HCT116 (cell line): ENCODE data around the gene ARHGAP29. TPM values are rescaled to one million over a fixed set of nuclear protein-coding genes. Genes with fewer than 3 reads are reported as not detected.

Experiments used
- ATAC-seq: fragments of 200-7000 bp; cut with Tn5 transposase; 2 replicates; pipeline ENCODE4 v1.9.1; 2020; ENCODE audit warnings: mild to moderate bottlenecking, moderate library complexity
- BruUV-seq: library from RNA; stranded (reverse); fragments of 400-500 nt; replicated peaks from 2 replicates; lab custom pipeline; 2021; lab: Mats Ljungman, UMichigan
- CTCF ChIA-PET: fragments of 300-600 bp; sonication (Branson Sonifier 250); formaldehyde crosslinking; loops from one replicate; lab custom pipeline; 2021; ENCODE audit warnings: antibody characterized with exemption; lab: Charles Lee
- POLR2A ChIA-PET: fragments of 300-600, 350-600 bp; sonication (Branson Sonifier 250); formaldehyde crosslinking; loops from one replicate; lab custom pipeline; 2021; ENCODE audit warnings: antibody characterized with exemption; lab: Charles Lee
- RAD21 ChIA-PET, 2 experiments: fragments of 300-600 bp; sonication (Branson Sonifier 250); formaldehyde crosslinking; loops; one replicate each; lab custom pipeline; 2023; ENCODE audit warnings: low total read pairs in 2 of 2; ENCODE audit not compliant: uncharacterized antibody in 2 of 2, unreplicated experiment in 2 of 2, low non-redundant PET in 1 of 2; lab: Charles Lee
- DNase-seq: peaks from one replicate; pipeline ENCODE4 v3.0.0-alpha.2; 2010; ENCODE audit warnings: low read depth, low spot score
- H2AFZ ChIP-seq: fragments of 200-600 bp; shearing (Covaris generic), sonication (generic); 2 replicates; pipeline ENCODE4 v1.6.1; 2017; ENCODE audit warnings: low read depth, mixed run types, mixed read lengths, antibody characterized with exemption, low read length; ENCODE audit not compliant: poor library complexity, severe bottlenecking
- H3K27ac ChIP-seq: 2 replicates; pipeline ENCODE4 v1.5.1; 2012; ENCODE audit warnings: low read depth, low read length
- H3K27me3 ChIP-seq: fragments of 200-600 bp; sonication (generic); 2 replicates; pipeline ENCODE4 v1.6.1; 2016; ENCODE audit warnings: mixed run types, low read length, mixed read lengths; ENCODE audit not compliant: insufficient read depth
- H3K36me3 ChIP-seq, 2 experiments: fragments of 200-500 bp in 1 of 2; fragments of 200-600 bp in 1 of 2; sonication (Bioruptor generic) in 1 of 2; sonication (generic) in 1 of 2; 2 replicates each; pipeline versions ENCODE4 v1.5.1 to v1.6.1; 2014 to 2016; ENCODE audit warnings: low read length in 2 of 2, inconsistent platforms in 1 of 2, mixed read lengths in 1 of 2, mixed run types in 1 of 2; ENCODE audit not compliant: insufficient read depth in 2 of 2, control insufficient read depth in 1 of 2
- H3K4me1 ChIP-seq, 2 experiments: fragments of 200-600 bp in 1 of 2; sonication (generic) in 1 of 2; 2 replicates each; pipeline versions ENCODE4 v1.5.1 to v1.6.1; 2012 to 2017; ENCODE audit warnings: low read length in 2 of 2, inconsistent platforms in 1 of 2, mild to moderate bottlenecking in 1 of 2, mixed read lengths in 1 of 2, mixed run types in 1 of 2, moderate library complexity in 1 of 2; ENCODE audit not compliant: insufficient read depth in 2 of 2, control insufficient read depth in 1 of 2
- H3K4me2 ChIP-seq: fragments of 200-600 bp; sonication (generic); 2 replicates; pipeline ENCODE4 v1.6.1; 2017; ENCODE audit warnings: mixed run types, low read length, mixed read lengths
- H3K4me3 ChIP-seq, 2 experiments: fragments of 200-600 bp in 1 of 2; sonication (generic) in 1 of 2; replicated peaks in 1 of 2; 2 replicates each; pipeline ENCODE4 v1.5.1; 2011 to 2016; ENCODE audit warnings: low read length in 2 of 2, control low read depth in 1 of 2, low read depth in 1 of 2, mild to moderate bottlenecking in 1 of 2, mixed read lengths in 1 of 2, mixed run types in 1 of 2
- H3K79me2 ChIP-seq: fragments of 200-600 bp; sonication (generic); 2 replicates; pipeline ENCODE4 v1.6.1; 2017; ENCODE audit warnings: mild to moderate bottlenecking, mixed run types, low read length, moderate library complexity, mixed read lengths; ENCODE audit not compliant: insufficient read depth
- H3K9ac ChIP-seq: fragments of 200-600 bp; sonication (generic); 2 replicates; pipeline ENCODE4 v1.6.1; 2016; ENCODE audit warnings: low read length, mixed read lengths
- H3K9me2 ChIP-seq: fragments of 200-600 bp; sonication (generic), shearing (Covaris generic); 2 replicates; pipeline ENCODE4 v1.6.1; 2017; ENCODE audit warnings: mixed run types, mild to moderate bottlenecking, moderate library complexity; ENCODE audit not compliant: insufficient read depth
- H3K9me3 ChIP-seq, 2 experiments: fragments of 200-500 bp in 1 of 2; fragments of 200-600 bp in 1 of 2; sonication (Bioruptor generic) in 1 of 2; sonication (generic) in 1 of 2; 2 replicates each; pipeline ENCODE4 v1.6.1; 2014 to 2017; ENCODE audit warnings: low read length in 2 of 2, mixed read lengths in 2 of 2, inconsistent platforms in 1 of 2, low read depth in 1 of 2, mild to moderate bottlenecking in 1 of 2, mixed run types in 1 of 2, moderate library complexity in 1 of 2; ENCODE audit not compliant: control insufficient read depth in 1 of 2, insufficient read depth in 1 of 2
- H4K20me1 ChIP-seq: fragments of 200-600 bp; sonication (generic), shearing (Covaris generic); 2 replicates; pipeline ENCODE4 v1.6.1; 2017; ENCODE audit warnings: mixed run types, mild to moderate bottlenecking, moderate library complexity; ENCODE audit not compliant: insufficient read depth
- CBX3 ChIP-seq: IDR thresholded peaks from 2 replicates; pipeline ENCODE4 v1.6.1; 2012; ENCODE audit warnings: low read depth
- CEBPB ChIP-seq: IDR thresholded peaks from 2 replicates; pipeline ENCODE4 v1.6.1; 2012; ENCODE audit warnings: low read depth
- EGR1 ChIP-seq: IDR thresholded peaks from 2 replicates; pipeline ENCODE4 v1.6.1; 2012; ENCODE audit warnings: low read depth
- ELF1 ChIP-seq: IDR thresholded peaks from 2 replicates; pipeline ENCODE4 v1.6.1; 2012; ENCODE audit warnings: low read depth, borderline replicate concordance
- JUND ChIP-seq: IDR thresholded peaks from 2 replicates; pipeline ENCODE4 v1.6.1; 2012
- MAX ChIP-seq: IDR thresholded peaks from 2 replicates; pipeline ENCODE4 v1.6.1; 2012
- RAD21 ChIP-seq: IDR thresholded peaks from 2 replicates; pipeline ENCODE4 v1.6.1; 2012; ENCODE audit warnings: low read depth, mild to moderate bottlenecking
- SP1 ChIP-seq: IDR thresholded peaks from 2 replicates; pipeline ENCODE4 v1.6.1; 2012; ENCODE audit warnings: low read depth
- YY1 ChIP-seq: IDR thresholded peaks from 2 replicates; pipeline ENCODE4 v1.6.1; 2011; ENCODE audit warnings: low read length, low read depth, moderate library complexity, mild to moderate bottlenecking; ENCODE audit not compliant: insufficient replicate concordance; ENCODE audit errors: extremely low read depth
- ZFX ChIP-seq: fragments of 450-650 bp; IDR thresholded peaks from 2 replicates; pipeline ENCODE4 v1.6.1; 2017
- intact Hi-C: fragments of 100-400 bp; cut with micrococcal nuclease; formaldehyde crosslinking; loops from 2 replicates; pipeline ENCODE4 v1.10.0; 2022
- total RNA-seq: library from RNA; stranded (reverse); gene quantifications from one replicate; pipeline ENCODE4 v1.2.1, GENCODE V29; 2021; ENCODE audit not compliant: unreplicated experiment

ARHGAP29 gene
- total RNA-seq, 1 experiment from 2014 or later = 128 TPM

GRCh38 chr1:94253456-94254017 lies 16.2 kb upstream of the ARHGAP29 start:
- ChIA-PET CTCF (no interaction called here), RAD21 (no interaction called here), POLR2A (interaction anchor here (1.3 to 1.8 kb wide), 2 partner anchors 16 to 47 kb away, joined by 6 to 11 read pairs; partner anchors contain the start of gene ARHGAP29)
- Histone ChIP-seq H4K20me1 (no peaks in the 10 kb centered on the region), H3K4me2 (no peak overlapping the region), H3K27me3 (no peaks in the 10 kb centered on the region), H3K9me2 (no peaks in the 10 kb centered on the region; the same call in 1 of the 2 replicates), H3K9me3 (no peaks in the 10 kb centered on the region), H3K79me2 (no peaks in the 10 kb centered on the region), H3K4me3 (no peak overlapping the region), H3K9ac (no peak overlapping the region), H3K36me3 (no peaks in the 10 kb centered on the region), H3K27ac (no peak overlapping the region), H3K4me1 (peaks cover 30 to 73% of the 10 kb centered on the region in 2 experiments), H2AFZ (peak overlapping the region; percentile 33)
- intact Hi-C loops = no loop called here
- TF ChIP-seq ZFX = no peak
- no peak for TF ChIP-seq RAD21
- no peak for TF ChIP-seq ELF1
- TF ChIP-seq JUND = no peak
- TF ChIP-seq CEBPB = no peak
- no peak for ATAC-seq
- BruUV-seq = no TSS peak
- no peak for DNase-seq

GRCh38 chr1:94250341-94250740 lies 13.0 kb upstream of the ARHGAP29 start:
- Histone ChIP-seq H2AFZ (peak overlapping the region; percentile 40), H3K9ac (no peak overlapping the region; the same call in 1 of the 2 replicates), H3K79me2 (peaks cover 21% of the 10 kb centered on the region), H3K9me3 (no peaks in the 10 kb centered on the region), H3K36me3 (no peaks in the 10 kb centered on the region), H3K27me3 (no peaks in the 10 kb centered on the region), H3K4me1 (peaks cover 28 to 66% of the 10 kb centered on the region in 2 experiments), H3K4me3 (no peak overlapping the region), H3K27ac (peak overlapping the region; percentile 92; the same call in 1 of the 2 replicates), H3K4me2 (peak overlapping the region; percentile 82), H3K9me2 (no peaks in the 10 kb centered on the region; the same call in 1 of the 2 replicates), H4K20me1 (no peaks in the 10 kb centered on the region)
- TF ChIP-seq MAX = peak; percentile 26; the same call in 1 of the 2 replicates
- TF ChIP-seq CBX3 = 0 out of 2 replicates have a peak, but pooled peaks have one; percentile 35
- no peak for TF ChIP-seq EGR1
- peak; percentile 14; the same call in 1 of the 2 replicates for TF ChIP-seq RAD21
- TF ChIP-seq SP1 = peak; percentile 40
- no peak for TF ChIP-seq YY1
- TF ChIP-seq CEBPB = peak; percentile 39; the same call in 1 of the 2 replicates
- RAD21 ChIA-PET = no interaction called here
- CTCF ChIA-PET = no interaction called here
- POLR2A ChIA-PET = no interaction called here
- no peak for ATAC-seq
- DNase-seq = no peak
- BruUV-seq = no TSS peak
- intact Hi-C loops = no loop called here
